ENCODE results near the gene SSX2IP. TPM values are rescaled to one million over a fixed set of nuclear protein-coding genes. Genes with fewer than 3 reads are reported as not detected.
"Not testable (repeated sequence)": the region's sequence is repeated elsewhere in the genome, so short reads cannot be mapped to it uniquely, and the experiment has no call there.

SSX2IP gene
- total RNA-seq, 1 donor from 2014 or later, result 15.0 TPM

GRCh38 chr1:84597011-84597410, 93.2 kb downstream of the SSX2IP start:
- Mint-ChIP-seq H3K4me1 (ENCODE audit: low read depth) (peaks cover 24% of the 10 kb centered on the region), H3K27ac (no peak overlapping the region), H3K9me3 (peaks cover 22% of the 10 kb centered on the region), H3K27me3 (ENCODE audit: insufficient read depth) (peaks cover 7% of the 10 kb centered on the region), H3K36me3 (ENCODE audit: low read depth) (peaks cover under 1% of the 10 kb centered on the region), H3K4me3 (no peak overlapping the region)
- DNase-seq (ENCODE audit: low spot score), result no peak
- intact Hi-C loops (cut with micrococcal nuclease), result no loop called here

GRCh38 chr1:84594959-84595358, 95.3 kb downstream of the SSX2IP start:
- peaks cover 16% of the 10 kb centered on the region for H3K4me1 Mint-ChIP-seq (ENCODE audit: low read depth)
- H3K36me3 Mint-ChIP-seq (ENCODE audit: low read depth); H3K27me3 Mint-ChIP-seq (ENCODE audit: insufficient read depth); H3K27ac Mint-ChIP-seq; intact Hi-C loops (cut with micrococcal nuclease); H3K4me3 Mint-ChIP-seq; DNase-seq (ENCODE audit: low spot score): not testable (repeated sequence)
- H3K9me3 Mint-ChIP-seq, result peaks cover 23% of the 10 kb centered on the region

Other genes with a start within 250 kb of the SSX2IP start
- 65.2 and 65.5 TPM in 2 replicates for gene RPF1, start 211.2 kb downstream of the SSX2IP start, total RNA-seq
- 1.2 and 1.3 TPM in 2 replicates for gene SPATA1, start 184.1 kb downstream of the SSX2IP start, total RNA-seq
- gene GNG5, start 183.9 kb downstream of the SSX2IP start, total RNA-seq, result 107 and 110 TPM in 2 replicates
- 14.2 and 14.5 TPM in 2 replicates for gene CTBS, start 116.0 kb downstream of the SSX2IP start, total RNA-seq
- 0.34 and 0.47 TPM in 2 replicates for gene LPAR3, start 202.7 kb upstream of the SSX2IP start, total RNA-seq